PC-9 (cell line): Measurements from ENCODE around the gene OPRM1.

ENCODE experiments used
- CTCF ChIP-seq: fragments of 200-600 bp; sonication (generic); conservative IDR thresholded peaks from 2 replicates; pipeline ENCODE4 v1.6.1; 2017; ENCODE audit warnings: mixed run types, antibody characterized with exemption, mild to moderate bottlenecking, moderate library complexity
- EZH2 ChIP-seq: fragments of 200-600 bp; sonication (generic); IDR thresholded peaks from 2 replicates; pipeline ENCODE4 v1.8.0; 2017; ENCODE audit warnings: antibody characterized with exemption, low read depth

GRCh38 chr6:154257067-154257466 is 218.0 kb downstream of the OPRM1 start:
- TF ChIP-seq CTCF (no peak), EZH2 (no peak)
